Left renal pelvis (tissue), 4 donors: ENCODE measurements around the gene FGF1. TPM values are rescaled to one million over a fixed set of nuclear protein-coding genes. Genes with fewer than 3 reads are reported as not detected.

ENCODE experiments used
- DNase-seq, 4 donors: peaks; one replicate each; pipeline ENCODE4 v3.0.0-alpha.2; 2013; ENCODE audit warnings: low read depth in 4 of 4, low spot score in 3 of 4
- polyA plus RNA-seq, 4 donors: library from polyadenylated mRNA; unstranded; fragments of 120-200 nt; gene quantifications; one replicate each; pipeline ENCODE4 v1.2.1, GENCODE V29; 2013; ENCODE audit not compliant: insufficient read length in 4 of 4

The FGF1 gene
- 10 to 100 TPM in 3 of 4 donors, 1 to 10 TPM in 1; 2.2 to 26.2 (median 18.8) TPM for polyA plus RNA-seq

DNA sequence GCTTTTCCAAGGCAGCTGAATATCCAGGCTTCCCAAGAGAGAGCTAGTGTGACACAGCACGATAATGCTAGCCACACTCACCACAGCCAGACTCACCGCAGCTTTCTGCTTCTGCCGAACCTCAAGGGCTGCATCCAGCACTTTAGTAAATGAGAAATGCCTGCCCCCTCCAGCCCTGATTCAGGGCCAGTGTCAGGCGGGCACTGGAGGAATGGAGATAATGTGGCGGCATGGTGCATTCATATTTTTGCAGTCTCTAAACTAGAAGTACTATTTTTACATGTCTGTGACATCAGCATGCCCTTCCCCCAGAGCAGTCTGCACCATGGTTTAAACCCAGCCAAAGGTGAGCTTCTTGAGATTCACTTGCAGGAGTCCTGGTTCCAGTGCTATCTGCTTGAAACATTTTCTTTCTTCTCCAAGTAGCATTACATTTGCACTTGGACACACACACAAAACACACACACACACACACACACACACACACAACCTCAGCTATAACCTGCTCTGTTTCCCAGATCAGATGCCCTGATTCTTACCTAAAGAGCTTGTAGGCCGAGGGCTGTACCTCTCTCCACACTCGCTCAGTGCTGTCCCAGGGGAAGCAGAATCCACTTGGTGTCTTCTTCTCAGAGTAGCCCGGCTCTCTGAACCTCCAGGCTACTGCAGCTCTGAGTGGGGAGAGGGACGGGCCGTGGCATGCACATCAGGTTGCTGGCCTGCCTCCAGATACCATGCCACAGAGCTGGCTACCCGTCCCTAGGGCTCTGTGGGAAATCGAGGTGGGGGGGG, at the start of gene FGF1:
TSS of gene FGF1 (minus strand) at position 673 of the 792 bp plus-strand sequence. CDS start 71,963 bp downstream, outside the sequence.
- no peak for DNase-seq

DNA sequence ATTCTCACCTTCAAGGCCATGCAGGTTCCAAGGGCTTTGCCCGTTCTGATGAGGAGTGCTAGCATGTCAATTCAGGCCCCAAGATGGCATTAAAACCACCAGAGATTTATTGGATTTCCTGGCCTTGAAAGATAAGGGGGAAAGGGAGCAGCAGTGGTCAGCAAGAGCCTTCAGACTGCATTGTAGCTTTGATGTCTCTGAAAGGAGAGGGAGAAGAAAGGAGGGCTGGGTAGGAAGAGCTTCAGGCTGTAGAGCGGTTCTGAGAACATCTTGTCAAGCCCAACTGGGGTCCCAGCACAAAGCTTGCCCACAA, 41.8 kb upstream of the FGF1 start:
- no peak for DNase-seq

GRCh38 chr5:142726188-142726731, 40.4 kb upstream of the FGF1 start:
- no peak for DNase-seq

DNA sequence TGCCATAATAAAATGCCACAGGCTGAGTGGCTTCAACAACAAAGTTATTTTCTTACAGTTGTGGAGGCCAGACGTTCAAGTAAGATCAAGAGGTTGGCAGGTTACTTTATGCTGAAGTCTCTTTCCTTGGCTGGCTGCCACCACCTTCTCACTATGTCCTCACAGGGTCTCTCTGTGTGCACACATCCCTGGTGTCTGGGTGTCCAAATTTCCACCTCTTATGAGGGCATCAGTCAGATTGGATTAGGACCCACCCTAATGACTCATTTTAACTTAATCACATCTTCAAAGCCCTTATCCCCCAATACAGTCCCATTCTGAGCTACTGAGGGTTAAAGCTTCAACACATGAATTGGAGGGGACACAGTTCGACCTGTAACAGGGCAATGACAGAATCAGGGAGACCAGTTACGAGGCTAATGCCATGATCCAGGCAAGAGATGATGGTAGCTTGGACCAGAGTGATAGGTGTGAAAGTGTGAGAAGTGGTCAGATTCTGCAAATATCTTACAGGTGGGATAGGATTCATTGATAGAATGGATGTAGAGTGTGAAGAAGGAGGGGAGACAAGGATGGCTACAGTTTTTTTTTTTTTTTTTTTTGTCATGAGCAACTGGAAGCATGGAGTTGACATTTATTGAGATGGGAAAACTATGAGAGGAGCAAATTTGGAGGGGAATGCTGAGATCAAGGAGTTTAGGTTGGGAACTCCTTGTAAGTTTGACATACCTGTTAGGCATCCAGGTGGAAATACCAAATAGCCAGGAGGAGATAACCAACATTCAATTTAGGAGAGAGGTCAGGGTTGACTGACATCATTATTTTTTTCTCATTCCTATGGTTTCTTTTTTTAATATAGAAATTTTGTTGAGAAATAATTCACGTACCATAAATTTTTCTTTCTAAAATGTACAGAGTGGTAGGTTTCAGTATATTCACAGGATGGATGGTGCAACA, 39.6 kb upstream of the FGF1 start:
- DNase-seq = no peak

DNA sequence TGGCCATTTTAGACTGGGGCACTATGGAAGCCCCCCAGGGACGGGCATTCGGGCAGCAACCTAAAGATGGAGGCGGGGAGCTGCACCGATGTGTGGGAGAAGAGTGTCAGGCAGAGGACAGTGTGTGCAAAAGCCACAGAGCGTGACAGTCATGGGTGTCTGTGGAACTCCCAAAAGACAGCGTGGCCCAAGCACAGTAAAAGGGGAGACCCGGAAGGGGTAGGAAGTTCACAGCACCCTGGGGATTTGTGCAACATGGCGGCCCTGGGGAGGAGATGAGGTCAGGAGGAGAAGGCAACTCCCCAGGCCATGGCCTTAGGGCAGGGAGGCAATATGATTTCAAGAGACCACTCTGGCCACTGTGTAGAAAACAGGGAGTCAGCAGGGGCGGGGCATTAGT, 38.9 kb upstream of the FGF1 start:
- DNase-seq = no peak

DNA sequence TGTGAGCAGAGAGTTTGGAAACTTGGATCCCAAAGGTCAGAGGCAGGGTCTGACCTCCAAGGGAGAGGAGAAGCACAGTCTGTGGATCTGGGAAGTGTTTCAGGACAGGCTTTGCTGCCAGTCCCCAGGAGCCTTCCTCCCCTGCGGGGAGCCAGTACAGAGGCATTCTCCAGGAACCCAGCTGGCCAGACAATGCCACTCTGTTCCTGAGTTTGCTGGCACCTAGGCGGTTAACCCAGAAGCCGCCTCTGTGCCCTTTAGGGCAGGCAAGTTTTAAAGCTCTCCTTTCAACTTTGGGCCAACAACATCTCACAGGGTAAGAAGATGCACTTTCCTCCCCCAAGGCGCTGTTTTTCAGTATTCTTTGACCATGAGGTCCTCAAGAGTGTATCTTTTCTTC, 37.0 kb upstream of the FGF1 start:
- DNase-seq = no peak

GRCh38 chr5:142722146-142722545, 36.3 kb upstream of the FGF1 start:
- DNase-seq = no peak

DNA sequence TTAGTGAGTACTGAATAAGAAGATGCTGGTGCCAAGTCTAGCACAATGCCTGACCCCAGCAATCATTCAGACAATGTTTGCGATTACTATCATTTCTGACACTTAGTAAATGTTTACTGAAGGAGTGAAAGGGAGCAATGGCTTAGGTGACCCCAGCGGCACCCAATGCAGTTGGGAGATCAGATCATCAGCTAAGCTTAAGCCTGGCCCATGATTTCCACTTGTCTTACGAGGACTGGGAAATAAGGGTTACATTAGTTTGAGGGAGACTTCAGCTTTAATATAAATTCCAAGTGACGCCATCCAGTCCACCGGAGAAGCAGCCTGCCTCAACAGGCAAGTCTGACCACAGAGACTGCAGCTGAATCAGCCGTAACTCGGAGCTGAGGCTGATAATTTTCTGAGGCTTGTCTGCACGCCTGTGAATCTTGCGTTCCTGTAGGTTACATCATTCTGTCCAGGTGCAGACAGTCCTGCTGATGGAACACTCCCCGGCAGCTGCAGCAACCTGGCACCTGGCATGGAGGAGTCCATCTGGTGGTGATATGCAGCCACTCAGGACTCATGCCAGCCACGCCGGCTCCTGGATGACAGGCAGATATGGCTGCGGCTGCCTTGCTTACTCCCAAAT, 34.9 kb upstream of the FGF1 start:
- no peak for DNase-seq

DNA sequence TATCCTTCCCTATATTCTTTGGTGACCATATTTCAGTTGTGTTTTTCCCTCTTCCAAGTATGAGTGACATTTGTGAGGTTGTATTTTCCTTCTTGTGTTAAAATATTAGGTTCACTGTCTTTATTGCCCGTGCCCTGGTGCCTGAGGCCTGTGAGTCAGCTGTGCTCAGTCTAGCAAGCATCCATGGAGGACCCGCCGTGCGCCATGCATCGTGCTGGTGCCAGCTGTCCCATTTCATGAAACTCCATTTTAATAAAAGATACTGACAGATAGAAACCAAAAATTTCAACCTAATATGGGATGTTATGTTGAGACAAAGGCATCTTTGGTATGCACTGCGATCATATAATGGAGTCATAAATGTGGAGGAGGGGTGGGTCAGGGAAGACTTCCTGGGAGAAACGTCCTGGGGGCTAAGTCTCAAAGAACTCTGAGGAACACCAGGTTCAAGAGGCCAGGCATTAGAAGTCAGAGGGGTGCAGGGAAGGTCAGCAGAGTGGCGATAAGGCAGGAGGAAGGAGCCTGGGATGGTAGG, 34.0 kb upstream of the FGF1 start:
- no peak for DNase-seq

GRCh38 chr5:142717582-142718215, 31.8 kb upstream of the FGF1 start:
- DNase-seq = no peak

DNA sequence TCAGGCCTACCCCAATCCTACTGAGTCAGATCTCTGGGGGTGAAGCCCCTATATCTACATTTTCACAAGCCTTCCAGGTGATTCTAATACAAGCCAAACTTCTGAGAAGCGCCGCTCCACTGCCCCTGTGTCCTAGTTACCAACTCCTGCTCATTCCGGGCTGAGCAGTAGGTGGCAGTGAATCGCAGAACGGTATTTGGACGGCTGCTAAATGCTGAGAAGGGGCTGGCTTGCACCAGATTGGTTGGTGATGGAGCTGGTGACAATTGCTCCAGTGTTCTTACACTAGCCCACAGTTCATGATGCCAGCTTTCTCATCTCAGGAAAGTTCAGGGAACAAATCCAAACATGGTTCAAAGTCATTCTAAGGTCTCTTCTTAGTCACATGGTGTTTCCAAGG, 31.1 kb upstream of the FGF1 start:
- DNase-seq = no peak

DNA sequence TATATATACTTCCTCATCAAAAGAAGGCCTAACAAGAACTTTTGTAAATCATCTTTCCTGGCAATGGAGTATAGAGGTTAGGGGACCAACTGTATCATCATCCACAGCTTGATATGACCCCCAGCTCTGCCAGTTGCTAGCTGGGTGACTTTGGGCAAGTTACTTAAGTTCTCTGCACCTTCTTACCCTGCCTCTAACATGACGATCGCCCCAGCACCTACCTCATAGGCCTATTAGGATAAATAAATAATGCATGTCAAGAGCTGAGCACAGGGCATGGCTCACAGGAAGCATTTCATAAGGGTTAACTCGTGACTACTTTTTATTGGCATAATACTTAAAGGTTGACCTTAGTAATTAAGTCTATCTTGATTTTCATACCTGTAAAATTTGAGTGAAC, 29.4 kb upstream of the FGF1 start:
- no peak for DNase-seq

- peak; percentile 77 to 79 (median 78) for DNase-seq
Observed at GRCh38 chr5:142713121-142713706, 27.3 kb upstream of the FGF1 start.

GRCh38 chr5:142703153-142703552, 17.3 kb upstream of the FGF1 start:
- DNase-seq = no peak

GRCh38 chr5:142701673-142702311, 15.9 kb upstream of the FGF1 start:
- no peak for DNase-seq

DNA sequence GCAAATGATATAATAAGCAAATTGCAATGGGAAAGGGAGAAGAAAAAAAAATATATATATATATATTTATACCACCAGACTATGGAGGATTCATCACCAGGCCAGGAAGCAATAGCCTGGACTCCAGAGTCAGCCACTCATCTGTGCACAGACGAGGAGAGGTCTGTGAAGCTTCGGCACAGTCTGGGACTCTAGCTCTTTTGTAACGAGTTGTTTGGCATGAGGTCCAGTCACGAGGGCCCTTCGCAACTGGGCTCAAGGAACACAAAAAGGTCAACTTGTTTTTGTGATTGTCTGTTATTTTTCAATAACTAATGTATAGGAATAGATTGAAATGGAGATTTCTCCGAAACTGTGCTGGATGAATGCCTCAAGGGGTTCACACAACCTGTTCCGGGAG, 14.7 kb upstream of the FGF1 start:
- DNase-seq = no peak

DNA sequence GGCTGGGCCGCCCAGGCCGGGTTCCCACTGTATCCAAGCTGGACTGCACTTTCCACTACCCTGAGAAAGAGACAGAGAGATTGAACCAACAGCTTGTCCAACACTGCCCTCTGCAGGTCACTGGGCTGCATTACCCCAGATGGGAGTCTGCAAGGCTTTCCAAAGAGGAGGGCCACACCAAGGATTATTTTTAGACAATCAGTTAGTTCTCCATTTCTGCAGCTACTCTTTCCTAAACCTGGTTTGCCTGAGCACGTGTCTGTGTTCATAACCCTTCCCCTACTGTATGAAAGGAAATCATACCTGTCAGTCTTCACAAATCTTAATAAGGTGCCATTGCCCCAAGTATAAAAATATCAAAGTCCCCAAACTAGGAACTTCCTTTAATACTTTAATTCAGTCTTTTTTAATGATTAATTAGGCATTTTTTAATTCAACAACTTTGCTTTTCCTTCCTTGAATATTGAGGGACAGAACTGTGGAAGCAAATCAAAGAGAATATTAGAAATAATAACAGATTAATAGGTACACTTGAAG, 13.4 kb upstream of the FGF1 start:
- DNase-seq = peak; percentile 66 to 82 (median 74)

DNA sequence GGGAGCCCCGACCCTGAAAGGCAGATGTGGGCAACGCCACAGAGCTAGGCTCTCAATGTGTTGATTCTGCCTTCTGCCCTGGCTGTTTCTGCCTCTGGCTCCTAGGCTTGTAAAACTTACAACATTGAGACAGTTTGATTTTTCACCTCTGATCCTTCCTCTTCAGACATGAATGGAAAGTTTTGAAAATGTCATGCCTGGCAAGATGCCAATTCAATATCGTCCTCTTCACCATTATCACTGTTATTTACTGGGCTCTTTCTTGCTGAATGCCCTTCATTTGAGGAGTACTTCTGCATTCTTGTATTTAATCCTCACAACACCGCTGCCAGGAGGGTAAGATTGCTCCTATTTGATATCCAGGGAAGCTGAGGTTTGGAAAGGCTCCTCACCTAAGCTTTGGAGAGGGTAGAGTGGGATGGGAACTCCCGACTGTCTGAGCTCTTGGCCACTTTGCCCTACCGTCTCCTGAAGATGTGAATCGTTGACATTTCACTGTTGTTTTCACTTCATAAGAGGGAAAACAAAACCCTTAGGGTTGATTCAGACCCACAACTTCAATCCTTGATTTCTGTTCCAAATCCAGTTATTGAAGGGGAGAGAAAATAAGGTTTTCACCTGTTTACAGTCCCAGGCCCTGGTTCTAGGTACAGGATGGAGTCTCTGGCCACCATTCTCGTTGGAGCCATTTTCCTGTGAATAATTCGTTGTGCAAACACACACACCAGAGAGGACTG, 12.7 kb upstream of the FGF1 start:
- DNase-seq = no peak
